Measurements from ENCODE around the gene RBFOX2. TPM values are rescaled to one million over a fixed set of nuclear protein-coding genes. Genes with fewer than 3 reads are reported as not detected.

The RBFOX2 gene
- total and polyA plus RNA-seq, 2 donors (not counting 1 experiment from before 2014, with no cell fraction given): not detected

DNA sequence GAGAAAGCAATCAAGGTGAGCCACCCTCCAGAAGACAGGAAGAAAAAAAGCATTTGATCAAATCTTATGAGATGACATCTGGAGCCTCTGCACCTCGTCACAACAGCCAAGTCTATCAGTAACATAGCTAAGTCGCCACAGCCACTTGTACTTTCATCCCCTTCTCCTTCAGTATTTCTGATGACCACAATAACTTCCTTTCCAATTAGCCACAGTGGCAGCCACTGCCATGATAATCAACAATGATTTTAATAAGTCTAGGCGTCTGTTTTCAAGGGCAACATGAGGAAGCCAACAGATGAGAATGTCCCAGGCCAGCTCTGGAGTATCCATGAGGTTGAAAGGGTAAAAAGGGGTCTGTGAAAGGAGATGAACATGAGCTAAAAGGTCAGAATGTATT lies 29.9 kb downstream of the RBFOX2 start:
- ChIA-PET POLR2A (no interaction called here), CTCF (no interaction called here)
- H4K20me1 ChIP-seq (ENCODE audit: control insufficient read depth, insufficient read depth, low read length, poor library complexity, severe bottlenecking): no peaks in the 10 kb centered on the region
- ATAC-seq (ENCODE audit: low read depth): no peak
- Mint-ChIP-seq H3K27me3 (peaks cover 48% of the 10 kb centered on the region), H3K9me3 (ENCODE audit: insufficient read depth) (no peaks in the 10 kb centered on the region), H3K27ac (no peak overlapping the region), H3K4me3 (no peak overlapping the region), H3K4me1 (no peaks in the 10 kb centered on the region)
- TF ChIP-seq EZH2 (IDR thresholded peaks at IDR 0.05; ENCODE audit: borderline replicate concordance, insufficient read depth, low read depth, low read length, poor library complexity, severe bottlenecking): no peak
- TF ChIP-seq, protein P1, sequence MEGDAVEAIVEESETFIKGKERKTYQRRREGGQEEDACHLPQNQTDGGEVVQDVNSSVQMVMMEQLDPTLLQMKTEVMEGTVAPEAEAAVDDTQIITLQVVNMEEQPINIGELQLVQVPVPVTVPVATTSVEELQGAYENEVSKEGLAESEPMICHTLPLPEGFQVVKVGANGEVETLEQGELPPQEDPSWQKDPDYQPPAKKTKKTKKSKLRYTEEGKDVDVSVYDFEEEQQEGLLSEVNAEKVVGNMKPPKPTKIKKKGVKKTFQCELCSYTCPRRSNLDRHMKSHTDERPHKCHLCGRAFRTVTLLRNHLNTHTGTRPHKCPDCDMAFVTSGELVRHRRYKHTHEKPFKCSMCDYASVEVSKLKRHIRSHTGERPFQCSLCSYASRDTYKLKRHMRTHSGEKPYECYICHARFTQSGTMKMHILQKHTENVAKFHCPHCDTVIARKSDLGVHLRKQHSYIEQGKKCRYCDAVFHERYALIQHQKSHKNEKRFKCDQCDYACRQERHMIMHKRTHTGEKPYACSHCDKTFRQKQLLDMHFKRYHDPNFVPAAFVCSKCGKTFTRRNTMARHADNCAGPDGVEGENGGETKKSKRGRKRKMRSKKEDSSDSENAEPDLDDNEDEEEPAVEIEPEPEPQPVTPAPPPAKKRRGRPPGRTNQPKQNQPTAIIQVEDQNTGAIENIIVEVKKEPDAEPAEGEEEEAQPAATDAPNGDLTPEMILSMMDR (IDR thresholded peaks at IDR 0.05): no peak
- H3K4me3 ChIP-seq (ENCODE audit: control extremely low read depth in 1 of 5, extremely low read depth in 1 of 5, insufficient read depth in 1 of 5, low read depth in 2 of 5, low read length in 4 of 5): no peak overlapping the region
- no peak overlapping the region for H3K9ac ChIP-seq (ENCODE audit: low read length)
- H3K79me2 ChIP-seq (ENCODE audit: control insufficient read depth, insufficient read depth, low read length): no peaks in the 10 kb centered on the region
- H3K9me3 ChIP-seq (ENCODE audit: control extremely low read depth in 1 of 3, control insufficient read depth in 2 of 3, insufficient read depth in 1 of 3, low read length in 2 of 3): no peaks in the 10 kb centered on the region
- peaks cover 0 to 9% (median 2%) of the 10 kb centered on the region in 4 experiments for H3K27me3 ChIP-seq (replicated peaks in 1 of 4; ENCODE audit: control extremely low read depth in 1 of 4, control insufficient read depth in 3 of 4, insufficient read depth in 4 of 4, low read length in 3 of 4)
- intact Hi-C loops (cut with micrococcal nuclease): no loop called here
- no peak overlapping the region for H3K27ac ChIP-seq (ENCODE audit: low read length in 2 of 2)
- H2AFZ ChIP-seq (ENCODE audit: insufficient read depth, low read depth, low read length, poor library complexity, severe bottlenecking): no peak overlapping the region
- no peaks in the 10 kb centered on the region for H3K36me3 ChIP-seq (replicated peaks in 1 of 2; ENCODE audit: control extremely low read depth in 1 of 2, control insufficient read depth in 1 of 2, extremely low read depth in 1 of 2, insufficient read depth in 2 of 2, low read length in 1 of 2)
- 81% methylated on average over 2 of the region's 3 CpGs for WGBS (ENCODE audit: insufficient coverage)
- H3K4me2 ChIP-seq (replicated peaks; ENCODE audit: low read depth, low read length, poor library complexity, severe bottlenecking): no peak overlapping the region
- DNase-seq: no peak
- H3K4me1 ChIP-seq (ENCODE audit: control insufficient read depth in 2 of 2, insufficient read depth in 2 of 2, low read length in 2 of 2): no peaks in the 10 kb centered on the region

DNA sequence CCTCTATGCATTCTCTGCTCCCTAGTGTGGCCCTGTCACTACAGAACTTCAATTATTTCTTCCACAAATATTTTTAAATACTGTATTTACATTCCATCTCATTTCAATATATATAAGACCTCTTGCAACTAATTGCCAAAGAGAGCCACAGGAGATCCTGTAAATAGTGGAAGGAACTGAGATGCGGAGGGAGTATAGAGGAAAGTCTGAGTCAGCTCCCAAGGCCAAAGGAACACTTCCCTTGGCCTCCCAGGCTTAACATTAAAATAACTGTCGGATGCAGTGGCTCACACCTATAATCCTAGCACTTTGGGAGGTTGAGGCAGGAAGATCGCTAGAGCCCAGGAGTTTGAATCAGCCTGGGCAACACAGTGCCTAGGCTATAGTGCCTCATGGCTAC lies 31.2 kb downstream of the RBFOX2 start:
- ChIA-PET POLR2A (no interaction called here), CTCF (no interaction called here)
- WGBS (ENCODE audit: insufficient coverage): 60% methylated on average over 1 of the region's 3 CpGs
- peaks cover 43% of the 10 kb centered on the region for H3K27me3 Mint-ChIP-seq
- no peak overlapping the region for H3K4me2 ChIP-seq (replicated peaks; ENCODE audit: low read depth, low read length, poor library complexity, severe bottlenecking)
- H3K4me3 Mint-ChIP-seq: no peak overlapping the region
- ATAC-seq (ENCODE audit: low read depth) (no peak), DNase-seq (no peak)
- H3K4me3 ChIP-seq (ENCODE audit: control extremely low read depth in 1 of 5, extremely low read depth in 1 of 5, insufficient read depth in 1 of 5, low read depth in 2 of 5, low read length in 4 of 5): no peak overlapping the region
- TF ChIP-seq, protein P1 (IDR thresholded peaks at IDR 0.05): no peak
- no peak for TF ChIP-seq EZH2 (IDR thresholded peaks at IDR 0.05; ENCODE audit: borderline replicate concordance, insufficient read depth, low read depth, low read length, poor library complexity, severe bottlenecking)
- no peak overlapping the region for H3K27ac ChIP-seq (ENCODE audit: low read length in 2 of 2)
- H4K20me1 ChIP-seq (ENCODE audit: control insufficient read depth, insufficient read depth, low read length, poor library complexity, severe bottlenecking): no peaks in the 10 kb centered on the region
- H3K79me2 ChIP-seq (ENCODE audit: control insufficient read depth, insufficient read depth, low read length): no peaks in the 10 kb centered on the region
- H3K9me3 Mint-ChIP-seq (ENCODE audit: insufficient read depth): no peaks in the 10 kb centered on the region
- no peaks in the 10 kb centered on the region for H3K4me1 ChIP-seq (ENCODE audit: control insufficient read depth in 2 of 2, insufficient read depth in 2 of 2, low read length in 2 of 2)
- no peaks in the 10 kb centered on the region for H3K4me1 Mint-ChIP-seq
- H3K27me3 ChIP-seq (replicated peaks in 1 of 4; ENCODE audit: control extremely low read depth in 1 of 4, control insufficient read depth in 3 of 4, insufficient read depth in 4 of 4, low read length in 3 of 4): peaks cover 0 to 9% (median 2%) of the 10 kb centered on the region in 4 experiments
- no peak overlapping the region for H3K9ac ChIP-seq (ENCODE audit: low read length)
- no peak overlapping the region for H2AFZ ChIP-seq (ENCODE audit: insufficient read depth, low read depth, low read length, poor library complexity, severe bottlenecking)
- H3K9me3 ChIP-seq (ENCODE audit: control extremely low read depth in 1 of 3, control insufficient read depth in 2 of 3, insufficient read depth in 1 of 3, low read length in 2 of 3): peaks cover 0 to 2% (median 0%) of the 10 kb centered on the region in 3 donors
- no peak overlapping the region for H3K27ac Mint-ChIP-seq
- intact Hi-C loops (cut with micrococcal nuclease): no loop called here
- no peaks in the 10 kb centered on the region for H3K36me3 ChIP-seq (replicated peaks in 1 of 2; ENCODE audit: control extremely low read depth in 1 of 2, control insufficient read depth in 1 of 2, extremely low read depth in 1 of 2, insufficient read depth in 2 of 2, low read length in 1 of 2)

Data from B cell (primary cell).